Ovary (tissue), 9 donors: Measurements from ENCODE around the gene BAHCC1. TPM values are rescaled to one million over a fixed set of nuclear protein-coding genes. Genes with fewer than 3 reads are reported as not detected.
A peak's percentile ranks its signal among the peaks of the same experiment; 100 is the strongest.

ENCODE experiments used
- DNase-seq, 5 donors: peaks; one replicate each; pipeline ENCODE4 v3.0.0-alpha.2; 2019 to 2020
- H3K27ac ChIP-seq, 2 donors: fragments of 200-600 bp; one replicate each; pipeline versions ENCODE4 v1.5.1 to v1.8.0; 2019 to 2022
- H3K27me3 ChIP-seq: fragments of 200-600 bp; one replicate; pipeline ENCODE4 v1.8.0; 2022
- H3K36me3 ChIP-seq: fragments of 200-600 bp; sonication (generic); one replicate; pipeline ENCODE4 v1.5.1; 2019
- H3K4me1 ChIP-seq: one replicate; pipeline ENCODE4 v1.8.1; 2013; ENCODE audit warnings: mild to moderate bottlenecking, moderate library complexity; ENCODE audit not compliant: insufficient read depth
- H3K4me3 ChIP-seq: fragments of 200-600 bp; sonication (generic); one replicate; pipeline ENCODE4 v1.5.1; 2017
- H3K9me3 ChIP-seq, 2 donors: fragments of 200-600 bp in 1 of 2; sonication (generic) in 1 of 2; one replicate each; pipeline versions ENCODE4 v1.5.1 to v1.8.1; 2013 to 2019; ENCODE audit warnings: mild to moderate bottlenecking in 1 of 2, moderate library complexity in 1 of 2
- EP300 ChIP-seq: sonication (generic); formaldehyde crosslinking; IDR thresholded peaks from one replicate; pipeline ENCODE4 v1.6.1; 2017; ENCODE audit warnings: antibody characterized with exemption
- POLR2A ChIP-seq: fragments of 450-650 bp; IDR thresholded peaks from one replicate; pipeline ENCODE4 v1.6.1; 2017; ENCODE audit warnings: antibody characterized with exemption, mild to moderate bottlenecking, moderate library complexity
- WGBS, 3 donors: extraction: QIAGEN DNeasy Blood & Tissue Kit in 1 of 3; methylation state at CpG; one replicate each; pipeline versions ENCODE4 v1.1.5 to v1.1.7; 2013 to 2017; 5-methylcytosine and 5-hydroxymethylcytosine counted together
- intact Hi-C, 4 donors: fragments of 100-400 bp; cut with DNase I; formaldehyde crosslinking; loops; one replicate each; pipeline versions ENCODE4 v1.11.0 to v1.15.1; 2022 to 2023
- polyA plus RNA-seq, 2 donors: library from polyadenylated mRNA; stranded (reverse); fragments of 200-250 nt in 1 of 2; fragments of 350-450 nt in 1 of 2; fragmentation: Illumina TruSeq in 1 of 2; extraction: RNeasy Lipid Tissue Mini Kit (QIAGEN cat#74804) in 1 of 2; gene quantifications; one replicate each; pipeline ENCODE4 v1.2.3, GENCODE V29; 2013 to 2014
- total RNA-seq, 7 donors: library from RNA; depleted of rRNA in 2 of 7; stranded (reverse); fragments of >200 nt in 2 of 7; fragmentation: NEBNext Ultra II Directional in 3 of 7; extraction: Animal tissue kit (Norgen Biotek cat#: 25700) in 3 of 7; gene quantifications; one replicate each; pipeline versions ENCODE4 v1.1.0 to v1.2.4, GENCODE V29; 2016 to 2023
- TF ChIP-seq, protein P1 (sequence below), 3 donors: fragments of 450-650 bp in 2 of 3; fragments of 200-600 bp in 1 of 3; IDR thresholded peaks; one replicate each; pipeline versions ENCODE4 v1.5.1 to v1.8.0; 2016 to 2022; ENCODE audit warnings: antibody characterized with exemption in 3 of 3, mild to moderate bottlenecking in 1 of 3
- donor health status: DM: no; HTN: no; CAD: no; lungs with moderate emphysema.
- donor health status: DM: no; HTN: no; CAD: no.
- donor health status: Bipolar disorder and iron deficiency.
- donor health status: DM: yes; HTN: yes; CAD: no.
- donor health status: DM: no; HTN: no; CAD: no.
- donor health status: DM: yes; HTN: yes; CAD: no.

The BAHCC1 gene
- total and polyA plus RNA-seq, 9 donors: 1.9 to 31.9 (median 18.4) TPM

GRCh38 chr17:81399481-81400153 lies 4.4 kb downstream of the BAHCC1 start:
- TF ChIP-seq EP300: no peak
- TF ChIP-seq, protein P1, sequence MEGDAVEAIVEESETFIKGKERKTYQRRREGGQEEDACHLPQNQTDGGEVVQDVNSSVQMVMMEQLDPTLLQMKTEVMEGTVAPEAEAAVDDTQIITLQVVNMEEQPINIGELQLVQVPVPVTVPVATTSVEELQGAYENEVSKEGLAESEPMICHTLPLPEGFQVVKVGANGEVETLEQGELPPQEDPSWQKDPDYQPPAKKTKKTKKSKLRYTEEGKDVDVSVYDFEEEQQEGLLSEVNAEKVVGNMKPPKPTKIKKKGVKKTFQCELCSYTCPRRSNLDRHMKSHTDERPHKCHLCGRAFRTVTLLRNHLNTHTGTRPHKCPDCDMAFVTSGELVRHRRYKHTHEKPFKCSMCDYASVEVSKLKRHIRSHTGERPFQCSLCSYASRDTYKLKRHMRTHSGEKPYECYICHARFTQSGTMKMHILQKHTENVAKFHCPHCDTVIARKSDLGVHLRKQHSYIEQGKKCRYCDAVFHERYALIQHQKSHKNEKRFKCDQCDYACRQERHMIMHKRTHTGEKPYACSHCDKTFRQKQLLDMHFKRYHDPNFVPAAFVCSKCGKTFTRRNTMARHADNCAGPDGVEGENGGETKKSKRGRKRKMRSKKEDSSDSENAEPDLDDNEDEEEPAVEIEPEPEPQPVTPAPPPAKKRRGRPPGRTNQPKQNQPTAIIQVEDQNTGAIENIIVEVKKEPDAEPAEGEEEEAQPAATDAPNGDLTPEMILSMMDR (IDR thresholded peaks at IDR 0.05): no peak
- TF ChIP-seq POLR2A: no peak
- peak overlapping the region; percentile 75 for H3K4me3 ChIP-seq
- H3K4me1 ChIP-seq: peaks cover 22% of the 10 kb centered on the region
- peak overlapping the region; percentile 85 to 94 for H3K27ac ChIP-seq
- WGBS, 3 donors: 0% methylated on average over 26 to 95 of the region's 95 CpGs
- DNase-seq: no peak
- H3K27me3 ChIP-seq: no peaks in the 10 kb centered on the region
- intact Hi-C loops: loop anchor here (5.0 to 10.0 kb wide), 5 partner anchors 83 to 142 kb away; partner anchors contain the start of genes ACTG1 (in 2 of the 4) and SLC38A10 (in 1 of the 4)
- H3K9me3 ChIP-seq: no peaks in the 10 kb centered on the region
- no peaks in the 10 kb centered on the region for H3K36me3 ChIP-seq

DNA sequence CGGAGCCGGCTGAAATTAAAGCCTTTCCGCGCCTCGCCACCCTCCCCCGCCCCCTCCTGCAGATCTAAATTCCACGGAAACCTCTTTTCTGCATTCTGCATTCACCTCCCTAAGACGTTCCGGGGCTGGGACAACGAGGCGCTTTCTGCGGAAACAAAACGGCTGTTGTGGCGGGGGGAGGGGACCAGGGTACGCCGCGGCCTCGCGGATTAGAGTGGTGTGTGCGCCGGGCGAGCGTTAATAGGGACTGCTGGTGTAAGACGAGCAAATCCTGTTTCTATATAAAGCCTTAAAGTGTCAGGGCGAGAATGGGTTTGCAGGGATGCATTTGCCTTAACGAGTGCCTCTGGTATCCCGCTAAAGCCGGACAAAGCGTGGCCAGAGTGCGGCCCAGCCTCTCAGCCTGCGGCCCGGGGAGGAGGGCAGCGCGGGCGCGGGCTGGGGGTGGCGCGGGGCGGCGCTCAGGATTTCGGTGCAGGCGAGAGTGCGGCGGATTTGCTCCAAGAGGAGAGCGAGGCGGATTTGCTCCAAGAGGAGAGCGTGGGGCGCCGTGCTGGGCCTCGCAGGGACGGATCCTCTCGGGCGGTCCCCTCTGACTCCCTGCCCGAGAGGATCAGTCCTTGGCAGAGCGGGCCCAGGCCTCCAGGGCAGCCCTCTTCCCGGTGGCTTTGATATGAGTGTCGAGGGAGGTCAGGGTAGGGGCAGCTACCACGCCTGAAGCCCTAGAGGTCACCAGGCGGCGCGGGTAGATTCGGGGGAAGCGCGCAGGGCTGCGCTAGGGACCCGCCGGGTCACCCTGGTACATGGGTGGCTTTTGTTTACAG lies 5.1 kb downstream of the BAHCC1 start:
- intact Hi-C loops: loop anchor here in 3 of 4 donors (5.0 to 10.0 kb wide), 3 partner anchors 82 to 112 kb away; partner anchors contain the start of gene ACTG1 (in 1 of the 3)

DNA sequence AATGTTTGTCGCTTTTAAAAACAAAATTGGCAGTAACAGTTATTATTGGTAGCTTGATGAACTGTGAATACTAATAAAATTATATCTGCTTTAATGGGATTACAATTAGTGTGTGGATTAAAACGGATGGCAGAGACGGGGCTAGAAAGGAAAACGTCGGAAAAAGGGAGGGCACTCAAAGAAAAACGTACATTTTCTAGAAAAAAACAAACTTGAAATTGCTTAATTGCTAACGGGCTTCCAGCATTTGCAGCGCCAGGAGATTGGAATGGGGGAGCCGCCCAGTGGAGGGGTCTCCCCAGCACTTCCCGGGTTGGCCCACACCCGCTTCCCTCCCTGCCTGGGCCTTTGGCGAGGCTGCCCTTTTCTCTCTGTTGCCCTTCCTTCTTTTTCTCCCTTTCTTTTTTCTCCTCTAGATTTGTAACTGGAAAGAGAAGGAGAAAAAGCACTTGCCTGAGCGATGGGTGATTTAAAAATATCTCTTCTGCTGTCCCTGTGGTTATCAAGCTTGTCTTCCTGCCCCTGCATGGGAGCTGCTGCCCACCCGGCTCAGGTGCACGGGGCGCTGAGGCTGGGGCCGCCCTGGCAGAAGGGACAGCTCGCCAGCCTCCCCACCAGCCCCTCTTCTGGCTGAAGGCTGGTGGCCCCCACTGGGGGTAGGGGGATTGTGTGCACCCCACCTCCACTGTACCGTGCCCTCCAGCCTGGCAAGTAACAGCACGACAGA lies 5.9 kb downstream of the BAHCC1 start:
- Histone ChIP-seq H3K4me3 (peak overlapping the region; percentile 75), H3K9me3 (no peaks in the 10 kb centered on the region), H3K4me1 (peaks cover 30% of the 10 kb centered on the region), H3K27ac (peak overlapping the region; percentile 37 to 94), H3K27me3 (no peaks in the 10 kb centered on the region), H3K36me3 (no peaks in the 10 kb centered on the region)
- WGBS, 3 donors: 47 to 54% (median 51%) methylated on average over 20 of the region's 20 CpGs
- DNase-seq: peak in 1 of 5 donors; percentile 71
- no peak for TF ChIP-seq EP300
- no peak for TF ChIP-seq POLR2A
- TF ChIP-seq, protein P1 (IDR thresholded peaks at IDR 0.05): no peak
- intact Hi-C loops: loop anchor here in 3 of 4 donors (5.0 to 10.0 kb wide), 3 partner anchors 81 to 111 kb away; partner anchors contain the start of gene ACTG1 (in 1 of the 3)

More for the DNA sequence above, 5.1 kb downstream of the BAHCC1 start:
- H3K4me3 ChIP-seq: peak overlapping the region; percentile 75
- H3K9me3 ChIP-seq: no peaks in the 10 kb centered on the region
- no peaks in the 10 kb centered on the region for H3K27me3 ChIP-seq
- TF ChIP-seq POLR2A (no peak), EP300 (no peak)
- TF ChIP-seq, protein P1 (IDR thresholded peaks at IDR 0.05): no peak
- peak in 2 of 5 donors; percentile 57 to 75 for DNase-seq
- peaks cover 23% of the 10 kb centered on the region for H3K4me1 ChIP-seq
- 8 to 16% (median 9%) methylated on average over 58 to 67 of the region's 67 CpGs for WGBS, 3 donors
- no peaks in the 10 kb centered on the region for H3K36me3 ChIP-seq
- peak overlapping the region; percentile 85 to 94 for H3K27ac ChIP-seq
